Stromal cell of bone marrow (primary cell): ENCODE results near the gene PPP1R18.

Source experiments
- DNase-seq: peaks from one replicate; pipeline ENCODE4 v3.0.0-alpha.2; 2012; ENCODE audit warnings: low read depth

Gene PPP1R18

DNA sequence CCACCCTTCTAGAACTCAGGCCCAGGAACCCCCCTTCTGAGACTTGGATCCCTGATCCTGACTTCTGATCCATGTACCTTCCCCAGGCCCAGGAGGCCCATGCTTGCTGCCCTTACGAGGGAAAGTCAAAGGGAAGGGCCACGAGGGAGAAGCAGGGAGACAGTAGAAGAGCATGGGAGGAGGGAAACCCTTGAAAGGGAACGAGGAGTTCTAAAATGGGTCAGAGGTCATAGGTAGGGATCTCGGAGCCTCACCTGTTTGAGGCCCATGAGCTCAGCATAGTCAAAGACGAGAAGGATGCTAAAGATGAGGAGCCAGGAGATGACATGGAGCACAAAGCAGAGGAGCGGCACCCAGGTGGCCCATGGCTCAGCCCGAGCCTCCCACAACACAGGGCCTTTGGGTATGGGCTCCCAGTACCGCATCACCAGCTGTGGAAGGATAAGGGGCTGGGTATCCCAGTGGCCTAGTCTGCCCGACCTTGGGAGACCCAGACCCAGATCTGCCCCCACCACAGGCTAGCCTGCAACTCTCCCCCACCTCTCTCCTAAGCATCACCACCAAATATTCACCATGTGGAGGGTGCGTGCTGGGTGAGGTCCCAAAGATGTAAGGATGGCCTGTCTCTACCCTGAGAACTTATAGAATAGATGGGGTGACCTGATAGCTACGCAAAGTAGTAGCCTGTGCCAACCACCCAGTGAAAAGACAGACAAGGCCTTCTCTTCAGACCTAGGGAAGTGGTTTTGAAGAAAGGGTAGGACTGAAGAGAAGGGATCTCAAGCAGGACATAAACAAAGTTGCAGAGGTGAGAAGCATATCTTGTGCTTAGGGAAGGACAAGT, 2.8 kb upstream of the PPP1R18 start:
- DNase-seq: no peak

- DNase-seq: no peak
These were observed 2.1 kb upstream of the PPP1R18 start for GRCh38 chr6:30688569-30688968.

GRCh38 chr6:30687659-30688431, 1.4 kb upstream of the PPP1R18 start:
- DNase-seq: peak; percentile 53

- DNase-seq: peak; percentile 94
These were observed 638 bp upstream of the PPP1R18 start for GRCh38 chr6:30686908-30687658.

GRCh38 chr6:30685157-30686008, 1.1 kb downstream of the PPP1R18 start:
- no peak for DNase-seq

DNA sequence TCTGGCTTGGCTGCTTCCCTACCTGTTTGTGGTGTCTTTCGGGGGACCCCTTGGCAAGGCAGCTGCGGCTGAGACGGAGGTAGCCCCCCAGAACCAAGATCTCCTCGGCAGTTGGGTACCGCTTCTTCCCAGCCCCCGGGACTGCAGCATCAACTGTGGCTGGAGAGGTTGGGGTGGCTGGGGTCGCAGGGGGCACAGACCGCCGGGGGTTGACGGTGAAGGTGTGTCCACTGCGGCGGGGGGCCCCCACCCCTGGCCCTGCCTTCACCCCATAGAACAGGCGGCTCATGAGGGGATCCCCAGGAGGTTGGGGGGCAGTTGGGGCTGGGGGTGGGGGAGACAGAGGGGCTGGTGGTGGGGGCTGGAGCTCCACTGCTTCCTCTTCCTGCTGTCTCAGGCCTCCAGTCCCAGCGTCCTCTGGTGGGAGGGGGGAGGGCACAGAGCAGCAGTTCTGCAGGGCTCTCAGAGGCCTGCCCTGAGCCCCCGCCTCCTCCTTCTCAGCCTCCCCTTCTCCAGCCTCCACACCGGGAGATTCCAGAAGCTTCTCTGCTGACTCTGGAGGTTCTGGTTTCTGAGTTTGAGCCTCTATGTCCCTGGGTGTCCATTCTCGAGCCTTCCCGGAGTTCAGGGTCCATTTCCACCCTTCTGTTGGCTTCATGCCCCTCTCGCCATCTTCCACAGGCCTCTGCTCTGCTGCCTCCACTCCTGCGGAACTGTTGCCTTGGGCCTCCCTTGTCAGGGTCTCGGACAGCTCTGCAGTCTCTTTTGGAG, 1.9 kb downstream of the PPP1R18 start:
- no peak for DNase-seq

DNA sequence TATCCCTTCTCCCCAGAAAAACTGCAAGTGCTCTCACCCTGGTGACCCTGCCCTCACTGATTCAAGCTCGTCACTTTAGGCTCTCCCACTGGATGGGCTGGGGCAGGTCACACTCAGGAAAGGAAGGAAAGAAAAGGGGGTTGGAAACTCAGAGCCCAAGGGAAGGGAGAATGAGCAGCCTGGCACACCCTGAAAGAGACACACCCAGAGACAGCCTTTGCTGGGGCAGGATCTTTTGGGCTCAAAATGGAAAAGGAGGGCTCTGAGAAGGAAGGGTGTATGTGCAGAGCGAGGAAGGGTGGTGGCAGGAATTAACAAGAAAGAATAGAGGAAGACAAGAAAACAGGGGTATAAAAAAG, 2.5 kb downstream of the PPP1R18 start:
- DNase-seq: no peak

DNA sequence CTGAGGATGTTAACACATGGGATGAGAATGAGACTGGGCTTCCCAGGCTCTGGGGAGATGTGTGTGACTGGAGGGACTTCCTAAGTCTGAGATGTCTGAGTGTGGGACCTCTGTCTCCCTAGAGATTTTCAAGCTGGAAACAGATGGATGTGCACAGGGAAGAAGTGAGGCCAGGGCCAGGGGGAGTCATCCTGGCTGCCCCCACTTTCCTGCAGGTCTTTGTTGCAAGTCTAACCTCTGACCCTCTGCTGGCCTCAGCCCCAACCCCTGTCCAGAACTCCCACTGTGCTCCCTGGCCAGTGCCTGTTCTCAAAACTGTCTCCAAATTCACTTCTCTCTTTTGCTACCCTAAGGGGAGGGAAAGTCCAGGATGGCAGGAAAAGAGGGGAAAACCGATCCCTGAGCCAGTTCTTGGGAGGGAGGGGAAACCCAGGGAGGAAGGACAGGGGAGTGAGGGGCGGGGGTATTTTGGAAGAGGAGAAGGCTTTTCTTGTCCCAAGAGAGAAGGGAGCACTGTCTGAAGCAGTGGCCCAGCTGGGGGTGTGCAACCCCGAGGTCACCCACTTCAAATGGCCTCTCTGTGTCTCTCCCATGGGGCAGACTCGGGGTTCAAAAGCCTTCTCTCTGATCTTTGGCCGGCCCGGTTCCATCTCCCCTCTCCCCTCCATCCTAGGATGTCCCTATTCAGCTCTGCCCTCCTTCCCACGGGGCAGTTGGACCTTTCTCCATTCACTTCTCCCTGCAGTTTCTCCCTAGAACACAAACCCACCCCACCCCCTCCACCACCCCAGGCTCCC, 3.1 kb downstream of the PPP1R18 start:
- no peak for DNase-seq

- peak; percentile 76 for DNase-seq
These were observed 4.0 kb downstream of the PPP1R18 start for GRCh38 chr6:30682143-30683117.

GRCh38 chr6:30681766-30682142, 4.7 kb downstream of the PPP1R18 start:
- DNase-seq: no peak

DNA sequence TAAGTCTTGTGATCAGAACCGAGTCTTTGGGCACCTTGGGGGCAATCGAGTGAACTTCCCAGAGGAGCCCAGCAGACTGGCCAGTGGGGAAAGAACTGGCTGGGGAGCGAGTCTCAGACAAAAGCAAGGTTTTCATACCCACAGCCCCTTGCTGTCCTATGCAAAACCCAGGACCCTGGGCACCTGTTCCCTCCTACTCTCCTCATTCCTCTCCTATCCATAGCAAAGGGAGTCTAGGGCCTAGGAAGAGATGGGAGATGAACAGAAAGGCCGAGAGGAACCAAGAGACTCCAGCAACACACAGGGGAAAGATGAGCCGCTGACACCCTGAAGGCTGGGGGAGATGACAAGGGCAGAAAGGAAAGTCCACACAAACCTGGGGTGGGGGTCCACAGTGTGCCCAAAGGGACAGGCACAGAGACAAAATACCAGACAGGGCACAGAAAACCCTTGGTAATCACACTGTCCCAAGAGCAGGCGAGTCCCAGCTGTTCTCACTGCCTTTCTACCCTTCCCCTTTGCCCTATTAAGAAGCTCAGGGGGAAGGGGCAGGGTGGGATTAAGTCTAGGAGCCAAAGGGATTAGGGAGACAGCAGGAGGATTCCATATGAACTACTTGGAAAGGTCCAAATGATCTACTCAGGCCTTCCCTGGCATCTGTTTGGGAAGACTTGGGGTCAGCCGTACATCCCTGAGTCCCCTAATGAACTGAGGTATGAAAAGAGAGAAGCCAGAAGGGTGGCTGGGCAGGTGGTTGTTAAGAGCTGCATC, 6.5 kb downstream of the PPP1R18 start:
- DNase-seq: no peak

DNA sequence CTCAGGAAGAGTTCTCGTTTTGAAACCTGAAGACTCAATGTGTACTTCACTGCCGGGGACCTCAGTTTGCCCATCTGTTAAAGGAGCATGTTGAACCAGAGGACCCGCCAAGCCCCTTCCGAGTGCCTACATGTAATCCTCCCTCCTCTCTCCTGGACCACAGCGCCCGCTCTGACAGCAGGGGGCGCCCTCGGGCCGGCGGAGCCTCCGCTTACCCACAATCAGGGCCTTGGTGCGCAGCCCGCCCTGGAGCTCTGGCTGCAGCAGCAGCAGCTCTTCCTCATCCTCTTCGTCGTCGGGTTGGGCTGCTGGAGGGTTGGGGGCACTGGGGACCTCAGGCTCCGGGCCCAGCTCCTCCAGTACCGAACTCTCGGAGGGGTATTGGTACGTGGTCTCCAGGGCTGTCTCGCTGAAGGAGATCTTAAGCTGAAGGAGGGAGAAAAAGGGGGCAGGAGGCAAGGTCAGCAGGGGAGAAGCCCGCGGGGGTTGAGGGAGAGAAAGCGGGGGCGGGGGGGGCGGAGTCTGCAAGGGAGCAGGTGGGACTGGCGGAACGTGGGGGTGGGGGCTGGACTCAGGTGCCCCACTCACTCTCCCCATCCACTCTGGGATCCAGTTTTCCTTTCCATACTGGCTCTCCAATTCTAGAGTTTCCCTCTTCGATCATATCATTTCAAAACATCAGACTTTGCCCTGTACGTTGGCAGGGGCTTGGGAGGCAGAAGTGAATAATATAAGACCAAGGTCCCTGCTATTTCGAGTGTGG, 7.3 kb downstream of the PPP1R18 start:
- peak; percentile 47 for DNase-seq

DNA sequence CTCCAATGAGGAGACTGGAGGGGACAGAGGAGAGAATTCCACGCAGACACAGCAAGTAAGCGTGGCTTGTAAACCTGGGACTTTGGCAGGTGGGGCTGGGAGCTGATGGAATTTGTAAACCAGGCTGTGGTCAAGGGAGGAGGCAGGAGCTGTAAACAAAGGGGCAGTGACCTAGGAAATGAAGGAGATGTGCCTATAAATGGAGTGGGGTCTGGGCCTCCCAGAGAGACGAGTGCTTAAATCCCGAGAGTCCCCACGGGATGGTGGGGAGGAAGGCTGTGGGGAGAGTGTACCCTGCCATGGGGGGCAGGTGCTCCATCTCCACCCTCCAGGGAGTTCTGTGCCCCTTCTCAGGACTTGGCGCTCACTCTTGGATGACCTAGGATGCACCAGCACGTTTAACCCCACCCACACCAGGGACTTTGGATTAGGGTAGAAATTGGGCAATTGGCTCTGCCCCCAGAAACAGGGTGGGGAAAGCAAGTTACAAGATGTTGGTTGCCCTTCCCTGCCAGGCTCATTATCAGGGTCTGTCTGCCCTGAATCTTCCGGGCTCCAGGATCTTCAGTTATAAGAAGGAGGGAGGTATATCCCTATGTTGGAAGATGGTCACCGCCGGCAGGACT, 9.7 kb downstream of the PPP1R18 start:
- DNase-seq: no peak

GRCh38 chr6:30672445-30673253, 13.8 kb downstream of the PPP1R18 start, which contains the start of gene DHX16:
TSS of gene DHX16 (minus strand) at chr6:30673006. CDS start at chr6:30672841, 165 bp downstream.
- peak; percentile 98 for DNase-seq

DNA sequence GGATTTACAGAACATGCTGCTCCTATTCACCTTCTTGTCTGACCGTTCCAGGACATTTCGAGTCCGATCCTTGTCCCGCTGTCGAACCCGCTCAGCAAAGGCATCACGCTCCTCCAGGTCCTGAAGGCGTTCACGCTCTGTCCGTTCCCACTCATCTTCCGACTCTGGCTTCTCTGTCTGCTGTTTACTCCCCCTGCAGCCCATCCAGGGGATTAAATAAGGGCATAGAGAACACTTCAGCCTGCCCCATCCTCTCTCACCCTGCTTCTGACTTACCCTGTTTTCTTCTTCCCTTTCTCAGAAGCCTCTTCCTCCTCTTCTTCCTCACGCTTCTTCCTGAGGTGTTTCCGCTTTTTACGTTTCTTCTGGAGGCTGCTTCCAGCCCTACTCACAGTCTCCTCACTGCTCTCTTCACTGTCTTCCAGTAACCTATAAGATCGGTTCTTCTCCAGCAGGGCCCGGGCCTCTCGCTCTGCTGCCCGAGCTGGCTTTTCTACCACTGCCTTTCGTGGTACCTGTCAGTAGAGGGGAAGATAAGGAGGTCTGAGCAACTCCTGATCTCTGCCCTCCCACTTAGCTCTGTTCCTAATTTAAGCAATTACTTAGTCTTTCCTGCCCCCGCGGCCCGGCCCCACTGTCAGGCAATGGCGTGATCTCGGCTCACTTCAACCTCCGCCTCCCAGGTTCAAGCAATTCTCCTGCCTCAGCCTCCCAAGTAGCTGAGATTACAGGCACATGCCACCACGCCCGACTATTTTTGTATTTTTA, 15.5 kb downstream of the PPP1R18 start:
- no peak for DNase-seq
